ENCODE results near the gene CAPZB.

DNA sequence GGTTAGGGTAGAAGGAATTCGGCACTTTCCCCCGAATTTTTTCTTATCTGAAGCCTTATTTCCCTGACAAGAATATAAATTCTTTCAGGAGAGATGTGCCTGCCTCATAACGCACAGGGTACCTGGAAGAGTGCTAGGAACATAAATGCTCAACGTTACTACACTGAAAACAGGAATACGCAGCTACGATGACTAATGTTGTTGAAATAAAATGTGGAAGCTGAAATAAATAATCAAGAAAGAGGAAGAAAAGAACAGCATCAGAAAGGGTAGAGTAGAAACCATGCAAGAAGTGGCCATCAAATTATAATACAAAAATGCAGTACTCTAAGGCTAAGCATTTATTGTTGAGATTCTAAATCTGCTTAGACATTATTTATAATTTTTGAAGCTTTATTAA is 139.3 kb downstream of the CAPZB start:
- TF ChIP-seq, protein P1, sequence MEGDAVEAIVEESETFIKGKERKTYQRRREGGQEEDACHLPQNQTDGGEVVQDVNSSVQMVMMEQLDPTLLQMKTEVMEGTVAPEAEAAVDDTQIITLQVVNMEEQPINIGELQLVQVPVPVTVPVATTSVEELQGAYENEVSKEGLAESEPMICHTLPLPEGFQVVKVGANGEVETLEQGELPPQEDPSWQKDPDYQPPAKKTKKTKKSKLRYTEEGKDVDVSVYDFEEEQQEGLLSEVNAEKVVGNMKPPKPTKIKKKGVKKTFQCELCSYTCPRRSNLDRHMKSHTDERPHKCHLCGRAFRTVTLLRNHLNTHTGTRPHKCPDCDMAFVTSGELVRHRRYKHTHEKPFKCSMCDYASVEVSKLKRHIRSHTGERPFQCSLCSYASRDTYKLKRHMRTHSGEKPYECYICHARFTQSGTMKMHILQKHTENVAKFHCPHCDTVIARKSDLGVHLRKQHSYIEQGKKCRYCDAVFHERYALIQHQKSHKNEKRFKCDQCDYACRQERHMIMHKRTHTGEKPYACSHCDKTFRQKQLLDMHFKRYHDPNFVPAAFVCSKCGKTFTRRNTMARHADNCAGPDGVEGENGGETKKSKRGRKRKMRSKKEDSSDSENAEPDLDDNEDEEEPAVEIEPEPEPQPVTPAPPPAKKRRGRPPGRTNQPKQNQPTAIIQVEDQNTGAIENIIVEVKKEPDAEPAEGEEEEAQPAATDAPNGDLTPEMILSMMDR (IDR thresholded peaks at IDR 0.05; ENCODE audit: low read length), result no peak
- TF ChIP-seq EZH2 (optimal IDR thresholded peaks at IDR 0.05; ENCODE audit: low read depth, low read length), result no peak
- TF ChIP-seq EZH2phosphoT487 (IDR thresholded peaks at IDR 0.05; ENCODE audit: low read length), result no peak
